DOHH2 (cell line): Measurements from ENCODE around the gene RELA.

Experiments
- H3F3A ChIP-seq: fragments of 200-600 bp; sonication (generic), shearing (Covaris generic); 2 replicates; pipeline ENCODE4 v1.6.0; 2016; ENCODE audit warnings: antibody characterized with exemption, mild to moderate bottlenecking; ENCODE audit not compliant: control insufficient read depth, insufficient read depth
- H3K27ac ChIP-seq: fragments of 200-600 bp; sonication (generic); 2 replicates; pipeline ENCODE4 v1.5.1; 2014; ENCODE audit warnings: low read depth, mild to moderate bottlenecking, low read length, moderate library complexity
- H3K27me3 ChIP-seq: fragments of 200-600 bp; sonication (generic); 2 replicates; pipeline ENCODE4 v1.6.1; 2014; ENCODE audit warnings: mild to moderate bottlenecking, low read length, mixed read lengths; ENCODE audit not compliant: control insufficient read depth
- H3K36me3 ChIP-seq: fragments of 200-600 bp; sonication (generic); 2 replicates; pipeline ENCODE4 v1.6.1; 2014; ENCODE audit warnings: mild to moderate bottlenecking, low read length, moderate library complexity, mixed read lengths; ENCODE audit not compliant: control insufficient read depth
- H3K4me1 ChIP-seq: fragments of 200-600 bp; sonication (generic); 2 replicates; pipeline ENCODE4 v1.6.1; 2014; ENCODE audit warnings: mild to moderate bottlenecking, low read length, mixed read lengths; ENCODE audit not compliant: control insufficient read depth
- H3K4me2 ChIP-seq: fragments of 200-600 bp; sonication (generic); 2 replicates; pipeline ENCODE4 v1.6.0; 2014; ENCODE audit warnings: mild to moderate bottlenecking, low read length, moderate library complexity
- H3K4me3 ChIP-seq: fragments of 200-600 bp; sonication (generic); 2 replicates; pipeline ENCODE4 v1.5.1; 2014; ENCODE audit warnings: mild to moderate bottlenecking, low read length, mixed read lengths
- H3K79me2 ChIP-seq: fragments of 200-600 bp; sonication (generic); 2 replicates; pipeline ENCODE4 v1.6.1; 2014; ENCODE audit warnings: mild to moderate bottlenecking, low read length, mixed read lengths; ENCODE audit not compliant: control insufficient read depth
- H3K9me2 ChIP-seq: fragments of 200-600 bp; sonication (generic); replicated peaks from 2 replicates; pipeline ENCODE4 v1.6.1; 2014; ENCODE audit warnings: mild to moderate bottlenecking, low read length, mixed read lengths; ENCODE audit not compliant: control insufficient read depth
- H3K9me3 ChIP-seq: fragments of 200-600 bp; sonication (generic); 2 replicates; pipeline ENCODE4 v1.6.1; 2014; ENCODE audit warnings: antibody characterized with exemption, low read length, mixed read lengths; ENCODE audit not compliant: control insufficient read depth, insufficient read depth
- H4K20me1 ChIP-seq: fragments of 200-600 bp; sonication (generic); 2 replicates; pipeline ENCODE4 v1.6.0; 2014; ENCODE audit warnings: low read depth, mild to moderate bottlenecking, antibody characterized with exemption, low read length, moderate library complexity; ENCODE audit not compliant: control insufficient read depth, insufficient read depth
- CTCF ChIP-seq: fragments of 200-600 bp; sonication (generic); IDR thresholded peaks from one replicate; pipeline ENCODE4 v1.5.1; 2014; ENCODE audit warnings: antibody characterized with exemption, mild to moderate bottlenecking, low read depth, low read length; ENCODE audit not compliant: poor library complexity, severe bottlenecking
- EZH2phosphoT487 ChIP-seq: fragments of 200-600 bp; sonication (generic); IDR thresholded peaks from 2 replicates; pipeline ENCODE4 v1.6.1; 2017; ENCODE audit warnings: borderline replicate concordance, mild to moderate bottlenecking, antibody characterized with exemption, low read length, moderate library complexity, mixed read lengths

The RELA gene

GRCh38 chr11:65622011-65622410, 40.7 kb downstream of the RELA start:
- Histone ChIP-seq H3K4me2 (no peak overlapping the region), H3K9me2 (no peaks in the 10 kb centered on the region), H3K36me3 (peaks cover 93% of the 10 kb centered on the region), H3K27ac (no peak overlapping the region), H3F3A (no peaks in the 10 kb centered on the region), H3K27me3 (no peaks in the 10 kb centered on the region), H3K4me3 (no peak overlapping the region), H3K4me1 (peaks cover 15% of the 10 kb centered on the region), H3K79me2 (peaks cover 25% of the 10 kb centered on the region), H4K20me1 (peaks cover 4% of the 10 kb centered on the region; the same call in 1 of the 2 replicates), H3K9me3 (no peaks in the 10 kb centered on the region)
- TF ChIP-seq EZH2phosphoT487 (no peak), CTCF (no peak)

GRCh38 chr11:65621460-65621859, 41.3 kb downstream of the RELA start:
- no peaks in the 10 kb centered on the region for H3F3A ChIP-seq
- peaks cover 93% of the 10 kb centered on the region for H3K36me3 ChIP-seq
- peaks cover 20% of the 10 kb centered on the region for H3K4me1 ChIP-seq
- H3K79me2 ChIP-seq, result peaks cover 30% of the 10 kb centered on the region
- no peaks in the 10 kb centered on the region for H3K9me2 ChIP-seq
- H3K9me3 ChIP-seq, result no peaks in the 10 kb centered on the region
- H3K4me3 ChIP-seq, result no peak overlapping the region
- peaks cover 10% of the 10 kb centered on the region; the same call in 1 of the 2 replicates for H4K20me1 ChIP-seq
- no peak overlapping the region for H3K27ac ChIP-seq
- TF ChIP-seq EZH2phosphoT487 (no peak), CTCF (no peak)
- no peaks in the 10 kb centered on the region for H3K27me3 ChIP-seq
- no peak overlapping the region for H3K4me2 ChIP-seq

- Histone ChIP-seq H4K20me1 (peaks cover 14% of the 10 kb centered on the region; the same call in 1 of the 2 replicates), H3K27ac (no peak overlapping the region), H3K4me3 (no peak overlapping the region), H3K79me2 (peaks cover 38% of the 10 kb centered on the region), H3F3A (no peaks in the 10 kb centered on the region), H3K4me2 (no peak overlapping the region), H3K9me2 (no peaks in the 10 kb centered on the region), H3K9me3 (no peaks in the 10 kb centered on the region), H3K36me3 (peaks cover 91% of the 10 kb centered on the region), H3K4me1 (peaks cover 22% of the 10 kb centered on the region), H3K27me3 (no peaks in the 10 kb centered on the region)
- no peak for TF ChIP-seq CTCF
- TF ChIP-seq EZH2phosphoT487, result no peak
Measured at GRCh38 chr11:65620666-65621065, 42.0 kb downstream of the RELA start.
